ENCODE measurements around the gene VRTN.
"Not testable (repeated sequence)": the region's sequence is repeated elsewhere in the genome, so short reads cannot be mapped to it uniquely, and the experiment has no call there.

The VRTN gene

DNA sequence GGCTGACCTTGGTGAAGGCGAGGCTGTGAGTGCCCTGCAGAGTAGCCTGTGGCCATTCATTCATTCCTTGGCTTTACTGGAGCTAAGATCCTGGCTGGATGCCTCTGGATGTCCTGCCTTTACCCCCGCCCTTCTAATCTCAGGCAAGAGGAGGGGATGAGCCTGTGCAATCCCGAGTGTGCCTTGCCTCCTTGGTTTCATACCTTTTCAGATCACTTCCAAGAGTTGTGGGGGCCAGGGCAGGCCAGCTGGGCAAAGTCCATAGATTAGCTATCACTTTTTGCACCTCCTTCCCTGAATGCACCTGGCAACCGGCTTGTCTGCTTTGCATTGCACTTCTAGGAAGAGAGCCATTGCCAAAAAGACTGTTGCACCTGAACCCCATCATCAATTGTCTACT, 1.5 kb downstream of the VRTN start:
- DNase-seq, result peak; percentile 55 to 70

DNA sequence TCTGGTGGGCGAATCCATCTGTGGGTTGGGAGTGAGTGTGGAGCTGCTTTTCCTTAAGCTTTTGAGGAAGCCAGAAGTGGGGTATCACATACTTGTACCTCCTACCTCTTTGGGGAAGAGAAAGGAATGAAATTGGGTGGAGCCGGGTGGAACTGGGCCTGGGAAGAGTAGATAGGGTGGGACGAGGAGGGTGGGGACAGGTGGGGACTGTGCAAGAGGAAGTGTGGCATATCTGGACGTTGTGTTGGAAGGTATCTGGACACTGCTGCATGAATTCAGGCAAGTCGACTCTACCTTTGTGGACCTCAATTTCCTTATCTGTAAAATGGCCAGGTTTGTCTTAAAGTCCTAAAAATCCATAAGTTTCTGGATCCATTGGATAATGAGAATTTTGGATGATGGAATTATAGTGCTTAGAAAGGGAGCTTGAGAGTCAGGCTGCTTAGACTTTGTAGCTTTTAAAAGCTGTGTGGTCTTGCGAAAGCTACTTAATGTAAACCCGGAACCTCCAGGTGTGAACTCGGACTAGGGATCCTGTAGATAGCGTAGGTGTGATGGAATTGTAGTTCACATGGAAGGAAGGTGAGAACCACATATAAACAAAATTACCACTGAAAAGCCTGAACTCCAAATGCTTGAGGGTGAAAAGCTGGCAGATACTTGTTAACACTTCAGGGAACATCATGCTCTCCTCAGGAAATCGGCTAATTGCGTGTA, 2.1 kb downstream of the VRTN start:
- no peak for DNase-seq

DNA sequence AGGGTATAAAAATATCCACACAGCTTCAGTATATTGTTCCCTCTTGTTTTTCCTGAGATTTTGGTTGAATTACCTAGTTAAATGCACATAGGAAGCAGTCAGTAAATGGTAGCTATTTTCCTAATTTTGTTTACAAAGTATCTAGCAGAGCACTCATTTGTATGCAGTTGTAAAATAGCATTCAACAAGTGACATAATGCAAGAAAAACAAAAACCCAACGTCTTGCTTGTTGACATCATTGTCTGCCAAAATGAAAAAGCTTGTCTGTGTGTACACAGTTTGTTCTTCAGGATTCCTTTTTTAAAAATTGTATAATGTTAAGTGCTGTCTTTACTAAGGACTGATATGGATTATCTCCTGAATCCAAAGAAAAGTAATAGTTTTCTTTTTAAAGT, 2.7 kb downstream of the VRTN start:
- DNase-seq, result peak in 1 of 2 experiments; percentile 26

DNA sequence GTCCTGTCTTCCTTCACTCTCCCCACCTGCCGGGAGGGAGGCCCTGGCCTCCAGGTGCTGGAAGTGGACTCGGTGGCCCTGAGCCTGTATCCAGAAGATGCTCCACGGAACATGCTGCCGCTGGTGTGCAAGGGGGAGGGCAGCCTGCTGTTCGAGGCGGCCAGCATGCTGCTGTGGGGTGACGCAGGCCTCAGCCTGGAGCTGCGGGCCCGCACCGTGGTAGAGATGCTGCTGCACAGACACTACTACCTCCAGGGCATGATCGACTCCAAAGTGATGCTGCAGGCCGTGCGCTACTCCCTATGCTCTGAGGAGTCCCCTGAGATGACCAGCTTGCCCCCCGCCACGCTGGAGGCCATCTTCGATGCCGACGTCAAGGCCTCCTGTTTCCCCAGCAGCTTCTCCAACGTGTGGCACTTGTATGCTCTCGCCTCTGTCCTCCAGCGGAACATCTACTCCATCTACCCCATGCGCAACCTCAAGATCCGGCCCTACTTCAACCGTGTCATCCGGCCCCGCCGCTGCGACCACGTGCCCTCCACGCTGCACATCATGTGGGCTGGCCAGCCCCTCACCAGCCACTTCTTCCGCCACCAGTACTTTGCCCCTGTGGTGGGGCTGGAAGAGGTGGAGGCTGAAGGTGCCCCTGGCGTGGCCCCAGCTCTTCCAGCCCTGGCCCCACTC, 8.8 kb downstream of the VRTN start:
- no peak for DNase-seq

DNA sequence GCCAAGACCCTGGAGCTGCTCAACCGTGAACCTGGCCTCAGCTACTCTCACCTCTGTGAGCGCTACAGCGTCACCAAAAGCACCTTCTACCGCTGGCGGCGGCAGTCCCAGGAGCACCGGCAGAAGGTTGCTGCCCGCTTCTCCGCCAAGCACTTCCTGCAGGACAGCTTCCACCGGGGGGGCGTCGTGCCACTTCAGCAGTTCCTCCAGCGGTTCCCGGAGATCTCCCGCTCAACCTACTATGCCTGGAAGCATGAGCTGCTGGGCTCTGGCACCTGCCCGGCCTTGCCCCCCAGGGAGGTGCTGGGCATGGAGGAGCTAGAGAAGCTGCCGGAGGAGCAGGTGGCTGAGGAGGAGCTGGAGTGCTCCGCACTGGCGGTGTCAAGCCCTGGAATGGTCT, 9.3 kb downstream of the VRTN start:
- DNase-seq, result no peak

DNA sequence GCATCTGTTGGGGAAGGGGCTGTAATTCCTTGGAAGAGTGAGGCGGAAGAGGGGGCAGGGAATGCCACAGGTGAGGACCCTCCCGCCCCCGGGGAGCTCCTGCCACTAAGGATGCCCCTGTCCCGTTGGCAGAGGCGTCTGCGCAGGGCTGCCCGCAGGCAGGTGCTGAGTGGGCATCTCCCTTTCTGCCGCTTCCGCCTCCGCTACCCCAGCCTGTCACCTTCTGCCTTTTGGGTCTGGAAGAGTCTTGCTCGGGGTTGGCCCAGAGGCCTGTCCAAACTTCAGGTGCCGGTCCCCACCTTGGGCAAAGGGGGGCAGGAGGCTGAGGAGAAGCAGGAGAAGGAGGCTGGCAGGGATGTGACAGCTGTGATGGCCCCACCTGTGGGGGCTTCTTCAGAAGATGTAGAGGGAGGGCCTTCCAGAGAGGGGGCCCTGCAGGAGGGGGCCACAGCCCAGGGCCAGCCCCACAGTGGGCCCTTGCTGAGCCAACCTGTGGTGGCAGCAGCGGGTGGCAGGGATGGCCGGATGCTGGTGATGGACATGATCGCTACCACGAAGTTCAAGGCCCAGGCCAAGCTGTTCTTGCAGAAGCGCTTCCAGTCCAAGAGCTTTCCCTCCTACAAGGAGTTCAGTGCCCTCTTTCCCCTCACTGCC, 10.0 kb downstream of the VRTN start:
- DNase-seq, result no peak

DNA sequence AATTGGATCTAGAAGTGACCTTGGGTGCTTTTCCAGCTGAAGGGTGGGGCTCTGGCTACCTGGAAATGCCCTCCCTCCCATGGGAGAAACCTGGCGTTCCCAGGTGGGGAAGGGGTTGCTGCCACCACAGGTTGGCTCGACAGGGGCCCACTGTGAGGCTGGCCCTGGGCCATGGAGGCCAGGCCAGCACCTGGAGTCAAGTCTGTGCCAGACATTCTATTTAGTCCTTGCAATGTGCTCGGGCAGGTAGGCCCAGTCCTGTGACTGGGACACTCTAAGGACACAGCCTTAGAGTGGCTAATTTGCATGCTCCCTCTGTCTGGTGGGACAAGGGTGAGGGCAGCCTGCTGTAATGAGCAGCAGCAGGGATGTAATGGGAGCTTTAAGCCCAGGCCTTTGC, 11.9 kb downstream of the VRTN start:
- peak; percentile 11 to 64 for DNase-seq

DNA sequence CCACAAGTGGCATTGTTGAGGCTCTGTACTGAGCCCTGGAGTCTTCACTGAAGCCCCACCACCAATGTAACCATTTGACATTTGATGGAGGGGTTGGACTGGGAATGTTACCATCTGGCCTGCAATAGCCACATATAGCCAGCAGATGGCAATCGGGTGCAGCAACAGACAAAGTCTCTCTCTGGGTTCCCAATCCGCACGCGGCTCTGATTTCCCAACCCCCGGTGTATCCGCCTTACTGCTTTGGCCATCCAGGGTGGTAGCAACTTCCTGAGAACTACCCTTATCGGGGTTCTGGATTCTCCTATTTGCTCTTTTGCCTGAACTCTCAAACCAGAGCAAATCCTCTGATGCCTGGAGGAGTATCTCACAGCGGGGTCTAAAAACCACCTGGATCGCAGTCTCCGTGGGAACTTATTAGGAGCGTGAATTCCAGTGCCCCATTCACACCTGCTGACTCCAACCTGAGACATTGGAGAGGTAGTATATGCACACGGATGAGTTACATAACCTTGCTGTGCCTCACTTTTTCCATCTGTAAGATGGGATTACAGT, 14.2 kb downstream of the VRTN start:
- DNase-seq, result peak; percentile 30 to 80

DNA sequence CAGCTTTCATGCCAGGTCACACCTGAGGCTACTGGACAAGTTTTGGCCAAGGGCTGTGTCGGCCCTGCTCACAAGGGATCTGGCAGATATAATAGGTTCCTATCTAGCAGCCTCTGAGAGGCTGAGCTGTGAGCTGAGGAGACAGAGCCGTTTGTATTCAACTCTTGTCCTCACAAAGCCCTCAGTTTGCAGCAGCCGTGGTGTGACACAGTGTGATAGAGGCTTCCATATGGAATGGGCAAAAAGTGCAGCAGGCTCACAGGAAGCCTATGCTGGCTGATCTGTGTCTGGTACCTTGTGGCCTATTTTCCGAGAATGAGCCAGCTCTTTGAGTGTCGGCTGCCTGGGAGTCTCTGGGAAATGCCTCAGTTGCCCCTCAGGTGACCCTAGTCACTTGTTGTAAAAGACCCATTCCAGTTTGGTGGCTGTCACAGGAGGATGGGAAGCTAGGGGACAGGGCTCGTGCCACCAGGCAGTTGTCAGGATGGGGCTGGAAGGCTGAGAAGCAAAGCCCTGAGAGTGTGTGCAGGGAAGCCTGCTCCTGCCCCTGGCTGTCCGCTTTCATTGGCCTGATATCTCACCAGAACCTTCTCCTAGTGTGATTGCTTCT, 16.1 kb downstream of the VRTN start:
- DNase-seq, result no peak

DNA sequence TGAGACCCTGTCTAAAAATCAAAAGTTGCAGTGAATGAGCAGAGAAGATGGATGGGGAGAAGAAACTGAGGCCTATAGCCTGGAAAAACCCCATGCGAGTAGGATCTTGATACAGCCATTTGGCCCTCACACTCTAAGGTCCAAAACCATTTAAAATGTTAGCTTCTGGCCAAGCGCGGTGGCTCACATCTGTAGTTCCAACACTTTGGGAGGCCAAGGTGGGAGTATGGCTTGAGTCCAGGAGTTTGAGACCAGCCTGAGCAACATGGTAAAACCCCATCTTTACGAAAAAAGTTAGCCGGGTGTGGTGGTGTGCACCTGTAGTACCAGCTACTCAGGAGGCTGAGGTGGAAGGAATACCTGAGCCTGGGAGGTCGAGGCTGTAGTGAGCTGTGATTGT, 19.8 kb downstream of the VRTN start:
- no peak for DNase-seq

DNA sequence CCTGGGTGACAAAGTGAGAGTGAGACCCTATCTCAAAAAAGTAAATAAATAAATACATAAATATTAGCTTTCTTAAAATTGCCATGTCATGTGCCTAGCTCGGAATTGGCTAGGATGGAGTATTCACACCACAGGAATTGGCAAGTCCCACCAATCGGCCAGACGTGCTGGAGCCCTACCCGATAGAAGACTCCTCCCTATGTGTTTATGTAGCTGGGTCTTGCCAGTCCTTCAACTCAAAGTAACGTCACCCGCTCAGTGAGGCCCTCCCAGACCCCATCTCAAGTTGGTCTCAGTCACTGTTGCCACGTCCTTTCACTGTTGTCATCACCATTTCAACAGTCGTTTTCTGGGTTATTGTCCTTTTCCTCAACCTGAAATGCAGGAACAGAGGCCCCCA, 20.2 kb downstream of the VRTN start:
- no peak for DNase-seq

DNA sequence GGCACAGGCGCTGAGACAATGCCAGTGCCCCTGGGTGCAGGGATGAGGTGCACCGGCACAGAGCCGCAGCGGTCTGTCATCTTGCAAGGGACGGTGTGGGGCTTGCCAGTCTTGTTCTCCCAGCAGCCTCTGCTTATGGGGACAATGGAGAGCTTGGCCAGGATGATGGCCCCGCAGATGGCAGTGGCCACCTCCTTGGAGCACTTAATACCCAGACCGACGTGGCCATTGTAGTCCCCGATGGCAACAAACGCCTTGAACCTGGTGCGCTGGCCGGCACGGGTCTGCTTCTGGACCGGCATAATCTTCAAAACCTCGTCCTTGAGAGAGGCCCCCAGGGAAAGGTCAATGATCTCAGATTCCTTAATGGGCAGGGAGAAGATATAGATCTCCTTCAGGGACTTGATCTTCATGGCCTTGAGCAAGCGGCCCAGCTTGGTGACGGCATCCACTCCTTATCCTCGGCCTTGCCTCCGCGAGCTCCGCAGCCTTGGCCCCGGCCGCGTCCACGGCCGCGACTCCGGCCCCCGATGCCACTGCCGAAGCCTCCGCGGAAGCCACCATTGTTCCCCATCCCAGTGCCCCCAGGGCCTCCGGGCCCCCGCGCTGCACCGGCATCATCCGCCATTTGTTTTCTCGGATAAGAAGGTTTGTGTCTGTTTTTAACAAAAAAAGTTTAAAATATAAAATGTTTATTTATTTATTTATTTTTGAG, 29.9 kb downstream of the VRTN start:
- DNase-seq, result no peak

DNA sequence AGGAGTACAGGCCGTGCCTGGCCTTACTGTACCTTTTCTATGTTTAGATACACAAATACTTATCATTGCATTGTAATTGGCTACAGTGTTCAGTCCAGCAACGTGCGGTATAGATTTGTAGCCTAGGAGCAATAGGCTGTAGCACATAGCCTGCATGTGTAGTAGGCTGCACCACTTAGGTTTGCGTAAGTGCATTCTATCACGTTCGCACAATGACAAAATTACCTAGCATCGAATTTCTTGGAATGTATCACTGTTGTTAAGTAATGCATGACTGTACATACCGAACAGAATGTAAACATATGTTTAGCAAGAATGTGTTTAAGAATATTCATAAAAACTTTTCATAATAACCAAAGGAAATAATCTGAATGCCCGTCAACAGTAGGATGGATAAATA, 31.9 kb downstream of the VRTN start:
- no peak for DNase-seq

DNA sequence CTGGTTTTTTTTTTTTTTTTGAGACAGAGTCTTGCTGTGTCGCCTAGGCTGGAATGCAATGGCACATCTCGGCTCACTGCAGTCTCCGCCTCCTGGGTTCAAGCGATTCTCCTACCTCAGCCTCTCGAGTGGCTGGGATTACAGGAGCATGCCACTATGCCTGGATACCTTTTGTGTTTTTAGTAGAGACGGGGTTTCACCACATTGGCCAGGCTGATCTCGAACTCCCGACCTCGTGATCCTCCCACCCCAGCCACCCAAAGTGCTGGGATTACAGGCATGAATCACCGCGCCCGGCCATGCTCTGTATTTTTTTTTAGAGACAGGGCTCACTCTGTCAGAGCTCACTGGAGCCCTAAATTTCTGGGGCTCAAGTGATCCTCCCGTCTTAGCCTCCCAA, 32.6 kb downstream of the VRTN start:
- no peak for DNase-seq

DNA sequence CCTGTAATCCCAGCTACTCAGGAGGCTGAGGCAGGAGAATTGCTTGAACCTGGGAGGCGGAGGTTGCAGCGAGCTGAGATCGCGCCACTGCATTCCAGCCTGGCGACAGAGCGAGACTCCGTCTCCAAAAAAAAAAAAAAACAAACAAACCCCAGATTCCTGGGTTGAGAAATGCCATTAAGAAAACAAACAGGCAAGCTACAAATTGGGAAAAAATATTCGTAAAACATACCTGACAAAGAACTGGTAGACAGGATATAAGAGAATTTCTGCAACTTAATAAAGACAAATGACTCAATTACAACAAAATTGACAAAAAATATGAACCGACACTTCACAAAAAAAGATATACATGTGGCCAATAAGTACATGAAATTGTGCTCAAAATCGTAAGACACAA, 33.3 kb downstream of the VRTN start:
- DNase-seq, result not testable (repeated sequence)

DNA sequence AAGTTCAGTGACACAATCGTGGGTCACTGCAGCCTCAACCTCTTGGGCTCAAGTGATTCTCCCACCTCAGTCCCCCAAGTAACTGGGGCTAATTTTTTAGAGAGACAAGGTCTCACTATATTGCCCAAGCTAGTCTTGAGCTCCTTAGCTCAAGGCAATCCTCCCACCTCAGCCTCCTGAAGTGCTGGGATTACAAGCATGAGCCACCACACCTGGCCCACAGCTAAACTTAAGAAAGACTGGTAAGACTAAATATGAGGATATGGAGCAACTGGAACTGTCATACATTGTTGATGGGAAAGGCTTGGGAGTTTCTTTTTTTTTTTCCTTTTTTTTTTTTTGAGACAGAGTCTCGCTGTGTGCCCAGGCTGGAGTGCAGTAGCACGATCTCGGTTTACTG, 34.0 kb downstream of the VRTN start:
- no peak for DNase-seq

DNA sequence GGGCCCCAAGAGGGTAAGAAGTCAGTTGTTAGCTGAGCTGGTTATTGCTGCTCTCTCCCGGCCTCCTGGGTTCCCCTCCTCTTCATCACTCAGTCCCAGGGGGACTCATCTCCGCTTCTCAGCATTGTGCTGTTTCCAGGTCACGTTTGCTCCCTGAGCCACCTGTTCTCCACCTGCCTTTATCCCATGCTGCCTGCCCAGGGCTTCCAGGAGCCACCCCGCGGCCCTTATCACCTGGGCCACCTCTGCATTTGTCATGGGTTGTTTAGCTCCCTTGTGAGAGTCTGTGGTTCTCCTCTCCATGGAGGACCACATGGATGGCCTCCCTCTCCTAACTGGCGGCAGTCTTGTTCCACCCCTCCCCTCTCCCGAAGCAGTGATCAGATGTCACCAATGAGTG, 41.7 kb downstream of the VRTN start:
- no peak for DNase-seq

DNA sequence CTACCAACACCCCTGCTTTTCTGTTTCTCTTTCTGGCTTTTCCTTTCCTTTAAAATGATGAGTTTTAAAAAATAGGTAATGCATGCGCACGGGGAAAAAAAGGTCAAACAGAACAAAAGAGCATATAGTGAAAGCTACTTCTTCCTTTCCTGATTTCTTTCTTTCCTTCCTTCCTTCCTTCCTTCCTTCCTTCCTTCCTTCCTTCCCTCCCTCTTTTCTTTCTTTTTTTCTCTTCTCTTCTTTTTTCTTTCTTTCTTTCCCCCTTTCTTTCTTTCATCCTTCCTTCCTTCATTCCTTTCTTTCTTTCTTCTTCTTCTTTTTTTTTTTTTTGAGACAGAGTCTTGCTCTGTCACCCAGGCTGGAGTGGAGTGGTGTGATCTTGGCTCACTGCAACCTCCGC, 42.2 kb downstream of the VRTN start:
- not testable (repeated sequence) for DNase-seq

DNA sequence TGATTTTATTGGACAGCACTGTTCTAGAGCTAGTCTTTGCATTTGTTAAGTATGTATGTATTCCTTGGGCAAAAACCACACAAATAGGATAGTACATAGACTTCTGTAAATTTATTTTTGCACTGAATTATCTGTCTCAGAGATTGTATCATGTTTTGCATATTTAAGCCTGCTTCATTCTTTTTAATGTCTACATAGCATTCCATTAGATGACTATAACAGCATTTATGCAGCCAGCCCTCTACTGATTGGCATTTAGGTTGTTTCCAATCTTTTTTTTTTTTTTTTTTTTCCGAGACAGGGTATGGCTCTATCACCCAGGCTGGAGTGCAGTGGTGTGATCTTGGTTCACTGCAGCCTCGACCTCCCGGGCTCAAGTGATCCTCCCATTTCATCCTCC, 43.2 kb downstream of the VRTN start:
- DNase-seq, result no peak

DNA sequence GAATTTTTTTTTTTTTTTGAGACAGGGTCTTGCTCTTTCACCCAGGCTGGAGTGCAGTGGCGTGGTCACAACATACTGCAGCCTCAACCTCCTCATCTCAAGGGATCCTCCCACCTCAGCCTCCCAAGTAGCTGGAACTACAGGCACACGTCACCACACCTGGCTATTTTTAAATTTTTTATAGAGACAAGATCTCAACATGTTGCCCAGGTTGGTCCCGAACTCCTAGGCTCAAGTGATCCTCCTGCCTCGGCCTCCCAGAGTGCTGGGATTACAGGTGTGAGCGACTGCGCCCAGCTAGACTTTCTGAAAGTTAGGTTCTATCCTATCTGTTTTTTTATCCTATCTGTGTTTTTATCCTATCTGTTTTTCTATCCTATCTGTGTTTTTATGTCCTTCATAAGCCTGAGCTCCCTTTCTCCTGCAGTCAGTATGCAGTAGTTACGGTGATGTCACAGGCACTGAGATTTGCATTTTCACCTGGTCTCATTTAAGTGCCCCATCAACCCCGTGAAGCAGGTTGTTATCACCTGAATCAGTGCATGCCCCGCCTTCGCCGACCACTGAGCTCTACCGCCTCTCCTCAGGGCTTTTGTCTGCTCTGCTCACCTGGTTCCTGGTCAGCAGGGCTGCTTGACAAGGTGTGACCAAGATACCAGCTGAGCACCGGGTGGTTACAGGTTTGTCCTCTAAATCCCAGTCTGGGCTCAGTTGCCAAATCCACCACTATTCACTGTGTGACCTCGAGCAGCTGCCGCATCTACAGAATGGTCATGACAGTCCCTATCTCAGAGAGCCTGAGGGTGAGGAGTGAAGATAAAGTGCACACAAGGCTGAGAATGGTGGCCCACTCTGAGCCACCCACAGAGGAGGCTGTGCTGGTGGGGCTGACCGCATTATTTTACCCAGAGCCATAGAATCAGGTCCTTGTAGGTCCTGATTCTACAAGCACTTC, 44.6 kb downstream of the VRTN start:
- DNase-seq, result peak; percentile 56 to 81

DNA sequence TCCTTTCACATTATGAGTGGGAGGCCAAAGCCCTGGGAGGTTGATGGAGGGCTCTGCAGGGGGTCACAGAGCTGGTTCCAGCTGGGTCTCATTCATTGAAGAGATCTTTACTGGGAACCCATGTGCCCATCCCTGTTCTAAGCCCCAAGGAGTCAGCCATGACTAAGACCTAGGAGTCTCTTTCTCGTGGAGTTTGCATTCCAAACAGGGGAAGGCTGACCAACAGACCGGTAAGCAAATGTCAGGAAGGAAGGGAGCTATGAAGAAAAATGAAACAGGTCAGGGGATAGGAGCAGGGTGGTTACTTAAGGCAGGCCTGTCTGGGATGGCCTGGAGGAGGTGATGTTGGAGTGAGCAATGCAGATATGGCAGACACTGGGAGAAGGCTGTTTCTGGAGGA, 46.3 kb downstream of the VRTN start:
- DNase-seq, result no peak

DNA sequence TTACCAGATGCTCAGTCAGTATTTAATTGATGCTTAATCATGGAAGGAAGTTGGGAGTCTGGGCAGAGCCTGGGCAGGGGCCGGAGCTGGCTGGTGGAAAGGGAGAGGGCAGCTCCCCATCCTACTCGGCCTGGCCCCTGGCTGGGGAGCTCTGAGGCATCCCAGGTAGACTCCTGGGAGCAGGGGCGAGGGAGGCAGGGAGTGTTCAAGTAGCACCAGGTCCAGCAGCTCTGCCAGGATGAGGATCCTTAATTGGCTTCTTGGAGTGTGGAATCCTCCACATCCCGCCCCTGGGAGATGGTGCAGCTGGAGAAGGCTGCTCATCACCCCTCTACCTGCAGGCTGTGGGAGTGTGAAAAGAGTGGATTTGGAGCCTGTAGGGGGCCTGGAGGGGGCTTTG, 46.8 kb downstream of the VRTN start:
- no peak for DNase-seq

Data from NCI-H526 (cell line).